Sciatic nerve (tissue), 2 donors: Measurements from ENCODE around the gene SHROOM3. TPM values are rescaled to one million over a fixed set of nuclear protein-coding genes. Genes with fewer than 3 reads are reported as not detected.
A peak's percentile ranks its signal among the peaks of the same experiment; 100 is the strongest.

Experiments used
- ATAC-seq: fragments of 200-7000 bp; cut with Tn5 transposase; one replicate; pipeline ENCODE4 v1.9.1; 2020; ENCODE audit warnings: mild to moderate bottlenecking, moderate library complexity
- DNase-seq: peaks from one replicate; pipeline ENCODE4 v3.0.0-alpha.2; 2020; ENCODE audit warnings: low spot score
- intact Hi-C: fragments of 100-400 bp; cut with DNase I; formaldehyde crosslinking; loops from one replicate; pipeline ENCODE4 v1.14.2; 2022
- total RNA-seq: library from RNA; stranded (reverse); fragmentation: NEBNext Ultra II Directional; extraction: Animal tissue kit (Norgen Biotek cat#: 25700); gene quantifications from one replicate; pipeline ENCODE4 v1.2.1, GENCODE V29; 2021
- donor health status: DM: no; HTN: no; CAD: no.
- donor health status: DM: no; HTN: no; CAD: no.

SHROOM3 gene
- total RNA-seq, 1 donor from 2014 or later, result 46.2 TPM

DNA sequence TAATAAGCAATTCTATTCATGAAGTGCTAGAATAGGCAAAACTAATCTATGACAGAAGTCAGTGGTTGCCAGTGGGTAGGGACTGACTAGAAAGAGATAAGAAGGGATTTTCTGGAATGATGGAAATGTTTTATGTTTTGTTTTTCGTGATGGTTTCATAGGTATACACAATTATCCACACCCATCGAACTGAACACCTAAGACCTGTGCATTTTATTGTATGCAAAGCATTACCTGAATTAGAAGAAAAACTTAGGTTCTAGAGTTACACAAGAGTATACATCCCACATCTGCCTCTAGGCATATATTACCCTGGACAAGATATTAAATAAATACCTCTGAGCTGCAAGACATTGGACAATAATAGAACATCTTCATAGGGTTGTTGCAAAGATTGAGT is 257.7 kb downstream of the SHROOM3 start:
- DNase-seq, result no peak
- no peak for ATAC-seq
- intact Hi-C loops, result no loop called here

DNA sequence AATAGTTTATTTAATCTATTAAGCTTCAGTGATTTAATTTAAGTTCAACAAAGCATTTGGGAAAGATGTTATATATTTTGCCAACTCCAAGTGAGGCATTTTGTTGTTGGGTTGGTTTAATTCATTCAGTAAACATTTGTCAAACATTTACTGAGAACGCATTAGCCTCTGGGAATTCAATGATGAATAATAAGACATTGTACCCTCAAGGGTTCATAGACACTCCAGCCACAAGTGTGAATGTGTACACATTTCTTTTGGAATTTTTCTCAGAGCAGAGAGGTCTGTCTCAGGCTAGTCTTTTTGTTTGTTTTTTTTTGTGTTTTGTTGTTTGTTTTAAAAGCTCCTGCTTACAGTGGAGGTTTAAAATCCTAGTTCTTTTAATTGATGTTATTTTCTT is 259.0 kb downstream of the SHROOM3 start:
- DNase-seq (no peak), ATAC-seq (no peak)
- intact Hi-C loops, result no loop called here

DNA sequence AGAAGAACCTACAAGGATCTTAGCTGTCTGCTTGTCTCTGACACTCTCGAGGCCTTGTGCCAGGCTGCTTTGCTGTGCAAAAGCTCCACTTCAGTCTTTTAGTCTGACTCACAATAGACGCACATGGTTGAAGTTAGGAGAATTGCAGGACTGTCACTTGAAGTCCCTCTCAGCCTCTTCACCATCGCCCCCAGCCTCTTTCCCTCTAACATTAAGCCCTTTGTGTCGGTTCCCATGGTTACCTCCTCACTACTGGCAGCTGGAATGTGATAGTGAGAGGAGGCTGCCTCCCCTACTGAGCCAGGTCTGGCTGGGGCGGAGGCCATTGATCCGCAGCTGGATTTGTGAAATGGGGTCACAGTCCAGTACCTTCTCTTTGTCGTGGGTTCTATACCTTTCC is 261.1 kb downstream of the SHROOM3 start:
- DNase-seq (no peak), ATAC-seq (no peak)
- intact Hi-C loops, result no loop called here

DNA sequence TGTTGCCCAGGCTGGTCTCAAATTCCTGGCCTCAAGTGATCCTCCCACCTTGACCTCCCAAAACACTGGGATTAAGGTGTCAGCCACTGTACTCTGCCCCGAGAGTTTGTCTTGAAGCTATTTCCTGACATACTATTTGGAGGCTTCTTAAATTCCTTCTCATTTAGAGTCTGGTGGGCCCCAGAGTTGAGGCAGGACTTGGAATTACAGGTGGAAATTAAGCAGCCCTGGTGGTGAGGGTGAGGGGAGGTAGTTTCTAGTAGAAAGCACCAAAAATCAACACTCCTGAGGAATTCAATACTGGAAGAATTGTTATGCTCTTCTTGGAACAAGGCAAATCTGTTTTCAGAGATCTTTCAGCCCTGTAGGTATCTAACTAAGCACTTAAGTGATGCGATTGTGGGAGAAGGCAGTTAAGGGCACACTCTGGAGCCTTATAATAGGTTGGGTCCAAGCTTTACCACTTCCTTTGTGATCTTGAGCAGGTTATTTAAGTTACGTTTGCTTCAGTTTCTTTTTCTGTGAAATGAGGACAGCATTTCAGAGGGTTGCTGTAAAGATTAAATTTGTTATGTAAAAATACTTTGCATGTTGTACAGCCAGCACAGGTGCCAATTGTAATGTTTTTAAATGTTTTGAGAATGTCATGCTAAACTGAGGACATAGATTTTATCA is 262.2 kb downstream of the SHROOM3 start:
- no peak for DNase-seq
- intact Hi-C loops, result no loop called here
- ATAC-seq, result no peak

DNA sequence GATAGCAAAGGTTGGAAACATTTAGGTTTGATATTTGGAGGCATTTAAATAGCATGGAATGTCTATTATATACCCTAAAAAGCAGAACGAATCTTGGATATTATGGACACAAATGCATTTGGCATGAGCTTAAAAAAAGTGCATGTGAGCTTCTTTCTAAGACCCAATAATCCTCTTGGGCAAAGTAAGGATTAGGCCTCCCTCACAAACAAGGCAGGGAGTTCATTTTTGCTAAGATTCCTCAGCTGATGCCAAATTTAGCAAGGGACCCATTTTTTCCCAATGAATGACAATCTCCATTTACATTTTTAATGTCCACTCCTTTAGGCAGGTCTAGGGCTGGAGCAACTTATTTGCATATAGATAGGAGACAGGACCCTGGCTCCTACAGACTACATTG is 263.1 kb downstream of the SHROOM3 start:
- ATAC-seq (no peak), DNase-seq (no peak)
- intact Hi-C loops, result no loop called here

DNA sequence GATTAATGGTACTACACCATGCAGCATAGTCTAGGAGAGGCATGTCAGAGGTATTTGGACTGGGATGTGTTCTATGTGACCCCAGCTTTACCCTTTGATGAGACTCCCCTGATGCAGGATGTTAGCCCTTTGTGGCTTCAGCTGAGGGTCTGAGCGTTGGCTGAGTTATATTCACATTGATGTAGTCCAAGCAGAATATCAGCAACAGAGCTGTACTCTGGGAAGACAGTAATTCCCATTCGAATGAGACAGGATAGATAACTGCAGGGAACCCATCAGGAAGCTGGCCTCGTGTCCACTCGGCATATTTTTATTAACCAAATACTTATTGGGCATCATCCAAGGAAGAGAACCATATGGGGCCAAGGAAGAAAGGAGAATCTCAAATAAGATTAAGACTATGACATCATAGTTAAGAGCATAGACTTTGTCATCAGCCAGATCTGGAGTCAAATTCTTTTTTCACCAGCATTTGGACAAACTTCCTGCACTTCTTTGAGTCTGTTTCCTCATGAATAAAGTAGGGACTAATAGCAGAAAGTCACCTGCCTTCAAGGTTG is 264.8 kb downstream of the SHROOM3 start:
- DNase-seq, result no peak
- no peak for ATAC-seq
- intact Hi-C loops, result no loop called here

DNA sequence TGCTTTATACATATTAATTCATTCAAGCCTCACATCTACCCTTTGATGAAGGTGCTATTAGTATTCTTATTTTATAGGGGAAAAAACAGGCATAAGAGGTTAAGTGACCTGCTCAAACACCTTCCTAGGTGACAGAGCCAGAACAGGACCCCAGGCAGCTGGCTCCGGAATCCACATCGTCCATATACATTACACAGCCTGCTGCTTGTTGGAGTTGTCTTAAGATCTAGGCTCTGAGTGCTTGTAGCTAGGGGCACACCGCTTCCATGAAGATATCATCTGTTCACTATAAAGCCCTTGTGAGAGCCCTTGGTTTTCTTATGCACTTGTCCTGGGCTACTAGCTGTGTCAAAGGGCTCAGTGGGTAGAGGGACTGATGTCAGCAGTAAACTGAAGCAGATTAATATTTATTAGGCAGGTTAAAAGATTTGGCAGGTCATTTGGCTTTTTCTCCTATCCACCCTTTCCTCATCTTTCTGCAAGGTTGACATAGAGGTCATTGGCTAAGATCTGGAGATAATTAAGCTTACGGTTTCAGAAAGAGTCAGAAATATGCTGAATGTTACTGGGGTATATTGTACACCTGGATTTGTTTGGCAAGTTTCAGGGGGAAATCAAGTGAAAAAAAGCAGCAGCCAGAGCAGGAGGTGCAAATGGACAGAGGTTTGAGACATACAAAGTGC is 267.6 kb downstream of the SHROOM3 start:
- intact Hi-C loops, result no loop called here
- DNase-seq (no peak), ATAC-seq (no peak)

DNA sequence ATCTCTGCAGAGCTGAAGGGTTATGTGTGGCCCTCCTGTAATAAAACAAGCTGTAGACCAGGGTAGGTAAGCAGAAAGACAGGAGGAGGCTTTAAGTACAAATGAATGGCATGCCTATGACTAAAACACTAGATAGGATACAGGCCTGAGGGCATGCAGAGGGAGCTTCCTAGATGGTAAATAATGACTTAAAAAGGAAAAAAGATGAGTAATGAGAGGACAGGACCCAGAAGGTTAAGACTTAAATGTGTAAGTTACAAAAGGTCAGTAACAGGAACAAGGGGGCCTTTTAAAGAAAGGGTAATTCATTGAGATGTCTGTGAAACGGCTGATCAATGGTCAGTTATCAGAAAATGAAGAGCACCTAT is 268.1 kb downstream of the SHROOM3 start:
- intact Hi-C loops, result no loop called here
- ATAC-seq, result no peak
- no peak for DNase-seq

DNA sequence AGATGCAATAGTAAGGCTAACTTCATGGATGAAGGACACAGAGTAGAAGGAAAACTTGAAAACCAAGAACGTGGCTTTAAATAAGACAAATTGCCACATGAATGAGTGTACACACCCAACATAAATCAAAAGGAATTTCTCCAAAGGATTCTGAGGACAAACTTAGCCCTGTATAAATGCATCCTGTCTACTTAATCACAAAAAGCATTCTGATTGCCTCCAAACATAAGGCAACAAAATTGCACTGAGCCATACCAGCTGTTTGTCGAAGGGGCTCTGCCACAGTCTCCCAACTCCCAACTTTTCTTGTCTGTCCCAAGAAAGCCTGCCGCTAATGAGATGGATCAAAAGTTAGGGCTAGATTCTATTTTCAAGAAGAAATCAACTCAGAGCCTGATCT is 268.6 kb downstream of the SHROOM3 start:
- DNase-seq (no peak), ATAC-seq (no peak)
- intact Hi-C loops, result no loop called here

DNA sequence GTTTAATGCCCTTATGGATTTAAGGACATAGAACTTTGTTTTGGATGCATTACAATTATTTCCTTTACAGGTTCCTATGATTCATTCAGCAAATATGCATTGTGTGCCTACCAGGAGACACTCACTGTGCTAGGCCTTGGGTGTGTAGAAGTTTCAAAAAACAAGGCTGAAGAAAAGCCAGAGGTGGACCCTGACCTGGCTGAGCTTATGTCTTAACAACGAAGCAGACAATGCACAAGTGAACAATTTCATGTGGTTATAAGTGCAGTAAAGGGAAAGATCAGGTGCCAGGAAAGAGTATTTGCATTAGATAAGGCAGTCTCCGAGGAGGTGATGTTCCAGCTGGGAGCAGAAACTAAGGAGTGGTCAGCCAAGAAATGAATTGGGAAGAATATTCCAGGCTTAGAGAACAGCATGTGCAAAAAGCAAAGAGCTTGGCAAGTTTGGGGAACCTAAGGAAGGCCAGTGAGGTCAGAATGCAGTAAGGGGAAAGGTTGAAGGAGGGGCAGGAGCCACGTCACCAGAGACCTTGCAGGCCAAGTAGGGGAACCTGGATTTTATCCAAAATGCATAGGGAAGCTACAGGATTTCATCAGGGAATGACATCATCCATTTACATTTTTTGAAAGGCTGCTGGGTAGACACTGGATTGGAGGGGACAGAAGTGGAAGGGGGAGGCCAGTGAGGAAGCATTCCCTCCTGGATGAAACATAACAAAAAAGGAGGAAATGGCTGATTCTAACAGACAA is 269.3 kb downstream of the SHROOM3 start:
- DNase-seq (no peak), ATAC-seq (peak; percentile 21)
- intact Hi-C loops, result no loop called here

DNA sequence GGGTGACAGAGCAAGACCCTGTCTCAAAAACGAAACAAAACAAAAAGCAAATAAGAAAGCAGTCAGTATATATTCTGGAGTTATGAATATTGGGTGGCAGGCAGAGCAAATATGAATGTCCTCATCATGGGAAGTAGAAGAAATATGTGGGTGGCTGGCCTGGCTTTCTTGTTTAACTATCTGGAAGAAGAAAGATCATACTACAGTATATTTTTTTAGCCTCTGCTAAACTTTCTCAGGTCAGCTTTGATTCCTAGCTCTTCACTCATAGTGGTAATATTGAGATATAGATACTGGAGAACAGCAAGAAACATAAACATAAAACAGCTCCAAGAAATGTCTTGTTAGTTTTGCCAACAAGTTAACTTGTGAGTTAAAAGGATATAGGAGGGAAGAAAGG is 270.4 kb downstream of the SHROOM3 start:
- DNase-seq (no peak), ATAC-seq (no peak)
- intact Hi-C loops, result no loop called here

DNA sequence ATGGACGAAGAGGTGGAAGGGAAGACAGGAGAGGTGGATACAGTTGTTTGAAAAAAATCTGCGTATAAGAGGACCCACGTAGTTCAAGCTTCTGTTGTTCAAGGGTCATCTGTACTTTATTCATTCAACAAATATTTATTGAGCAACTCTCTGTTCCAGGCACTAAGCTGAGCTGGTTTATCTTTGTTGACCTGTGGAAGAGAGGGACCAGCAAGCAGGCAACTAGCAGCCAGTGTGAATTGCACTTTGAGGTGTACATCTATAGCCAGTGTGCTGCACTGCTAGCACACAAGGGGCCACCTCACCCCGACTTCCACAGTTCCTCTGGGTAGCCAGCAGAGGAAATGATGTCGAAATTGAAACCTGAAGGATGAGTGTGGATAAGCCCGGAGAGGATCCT is 271.6 kb downstream of the SHROOM3 start:
- ATAC-seq, result no peak
- intact Hi-C loops, result no loop called here

DNA sequence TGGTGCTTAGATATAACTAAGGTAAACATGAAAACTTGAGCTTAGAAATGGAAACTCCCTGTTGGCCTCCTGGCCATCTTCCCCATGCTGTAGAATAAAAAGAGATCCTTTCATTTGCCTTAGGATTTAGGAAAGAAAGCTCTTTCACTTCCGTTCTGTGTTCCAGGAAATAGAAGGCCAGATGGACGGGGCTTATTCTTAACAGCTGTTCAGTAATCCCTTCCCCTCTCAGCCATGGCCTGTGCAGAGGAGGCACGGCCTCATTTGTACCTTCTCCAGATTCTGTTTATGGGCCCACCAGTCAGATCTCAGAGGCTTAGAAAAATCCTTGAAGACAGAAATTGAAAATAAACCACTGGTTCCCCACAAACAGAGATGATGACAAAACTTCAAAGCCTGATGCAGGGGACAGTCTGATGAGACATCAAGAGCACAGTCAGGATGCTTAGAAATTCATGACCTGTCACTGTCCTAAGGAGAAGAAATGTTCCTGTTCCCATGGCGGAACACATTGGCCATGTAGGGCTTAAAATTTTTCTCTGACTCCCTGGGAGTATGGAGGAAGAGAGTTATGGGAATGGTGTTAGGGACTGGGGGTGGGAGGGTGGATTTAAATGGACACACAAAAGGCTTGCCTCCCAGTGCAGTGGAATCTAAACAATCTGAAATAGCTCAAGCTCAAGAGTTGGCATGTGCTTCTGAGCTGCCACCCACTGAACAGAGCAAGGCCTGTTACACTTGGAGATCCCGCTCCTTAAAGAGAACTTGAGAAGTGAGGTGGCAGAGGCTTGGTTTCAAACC is 274.1 kb downstream of the SHROOM3 start:
- intact Hi-C loops, result no loop called here
- DNase-seq, result no peak
- peak; percentile 42 for ATAC-seq

More for the DNA sequence above, 271.6 kb downstream of the SHROOM3 start:
- no peak for DNase-seq

DNA sequence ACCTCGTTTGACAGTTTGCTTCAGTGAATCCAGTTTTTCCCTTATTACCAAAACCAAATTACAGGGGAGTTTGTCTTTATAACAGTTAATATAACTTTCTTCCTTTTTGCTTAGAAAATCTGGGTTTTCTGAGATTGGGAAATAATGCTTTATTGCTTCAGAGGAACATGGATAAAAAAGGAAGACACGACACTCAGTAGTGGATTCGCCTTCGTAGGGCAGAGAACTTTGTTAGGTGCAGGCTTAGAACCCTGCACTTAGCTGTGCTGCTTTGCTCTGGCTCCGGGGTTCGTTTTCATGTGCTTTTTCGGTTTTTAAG is 274.7 kb downstream of the SHROOM3 start:
- DNase-seq (no peak), ATAC-seq (no peak)
- intact Hi-C loops, result no loop called here

DNA sequence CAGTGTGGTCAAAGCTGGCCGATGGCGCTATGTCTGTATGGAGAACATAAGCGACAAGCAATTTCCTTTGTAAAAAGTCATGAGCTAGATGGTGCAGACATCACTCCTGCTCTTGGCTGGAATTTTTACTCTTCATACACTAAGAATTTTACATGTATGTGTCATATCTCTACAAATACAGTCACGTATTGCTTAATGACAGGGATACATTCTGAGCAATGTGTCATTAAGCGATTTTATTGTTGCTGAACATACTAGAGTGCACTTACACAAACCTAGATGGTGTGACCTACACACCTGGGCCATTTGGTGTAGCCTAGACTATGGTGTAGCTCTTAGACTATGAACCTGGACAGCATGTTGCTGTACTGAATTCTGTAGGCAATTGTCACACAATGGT is 277.5 kb downstream of the SHROOM3 start:
- DNase-seq (no peak), ATAC-seq (no peak)
- intact Hi-C loops, result no loop called here

DNA sequence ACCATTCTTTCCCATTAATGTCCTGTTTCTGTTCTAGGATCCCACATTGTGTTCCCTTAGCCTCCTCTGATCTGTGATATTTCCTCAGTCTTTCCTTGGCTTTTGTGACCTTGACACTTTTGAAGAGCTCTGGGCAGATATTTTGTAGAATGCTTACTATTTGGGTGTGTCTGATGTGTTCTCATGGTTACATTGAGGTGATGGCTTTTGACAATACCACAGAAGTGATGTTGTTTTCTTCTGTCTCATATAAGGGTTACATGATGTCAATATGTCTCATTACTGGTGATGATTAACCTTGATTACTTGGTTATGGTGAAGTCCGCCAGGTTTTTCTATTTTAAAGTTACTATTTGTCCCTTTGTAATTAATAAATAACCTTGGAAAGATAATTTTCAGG is 279.2 kb downstream of the SHROOM3 start:
- intact Hi-C loops, result no loop called here
- DNase-seq (no peak), ATAC-seq (no peak)

DNA sequence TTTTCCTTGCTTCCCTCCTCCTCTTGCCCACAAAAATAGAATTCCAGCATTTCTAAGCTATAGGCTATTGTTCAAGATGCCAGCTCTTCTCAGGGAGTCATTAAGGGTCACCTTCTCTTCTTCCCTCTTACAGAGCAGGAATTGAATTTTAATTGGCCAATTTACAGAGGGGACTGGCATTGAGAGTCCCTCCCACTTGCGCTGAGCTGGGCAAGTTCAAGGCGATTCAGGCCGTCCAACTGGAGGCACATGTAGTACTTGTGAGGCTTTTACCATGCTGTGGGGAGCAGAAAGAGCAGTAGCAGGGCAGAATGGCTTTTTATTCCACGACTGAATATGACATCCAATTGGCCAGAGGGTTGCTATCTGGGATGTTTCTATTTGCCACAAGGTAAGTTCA is 281.0 kb downstream of the SHROOM3 start:
- peak; percentile 57 for ATAC-seq
- intact Hi-C loops, result no loop called here
- DNase-seq, result no peak

DNA sequence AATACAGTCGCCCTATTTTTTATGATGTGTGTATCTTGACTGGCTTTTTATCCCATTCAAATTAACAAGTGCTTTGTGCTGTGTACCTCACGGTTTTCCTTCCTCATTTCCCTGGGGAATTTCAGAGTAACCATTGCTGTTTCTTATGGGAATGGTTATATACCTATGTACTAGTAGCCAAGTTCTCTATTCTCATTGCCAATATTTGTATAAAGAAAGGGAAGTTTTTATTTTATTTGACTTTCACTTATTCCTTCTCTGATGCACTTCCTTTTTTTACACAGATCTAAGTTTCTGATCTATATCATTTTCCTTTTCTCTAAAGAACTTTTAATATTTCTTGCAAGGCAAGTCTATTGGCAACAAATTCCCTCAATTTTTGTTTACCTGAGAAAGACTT is 281.6 kb downstream of the SHROOM3 start:
- DNase-seq, result no peak
- intact Hi-C loops, result no loop called here
- no peak for ATAC-seq

DNA sequence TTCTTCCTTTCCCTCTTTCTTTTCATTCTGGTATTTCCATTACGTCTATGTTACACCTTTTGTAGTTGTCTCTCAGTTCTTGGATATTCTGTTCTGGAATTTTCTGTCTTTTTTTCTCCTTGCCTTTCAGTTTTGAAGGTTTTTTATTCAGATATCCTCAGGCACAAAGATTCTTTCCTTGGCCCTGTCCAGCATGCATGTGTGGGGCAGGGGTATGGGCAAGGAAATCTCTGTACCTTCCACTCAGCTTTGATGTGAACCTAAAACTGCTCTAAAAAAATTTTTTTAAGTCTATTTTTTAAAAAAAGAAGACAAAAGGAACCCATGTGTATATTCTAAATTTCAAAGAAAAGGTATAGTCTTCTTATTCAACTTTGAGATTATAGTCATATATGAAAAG is 282.4 kb downstream of the SHROOM3 start:
- no peak for ATAC-seq
- DNase-seq, result no peak
- intact Hi-C loops, result no loop called here

DNA sequence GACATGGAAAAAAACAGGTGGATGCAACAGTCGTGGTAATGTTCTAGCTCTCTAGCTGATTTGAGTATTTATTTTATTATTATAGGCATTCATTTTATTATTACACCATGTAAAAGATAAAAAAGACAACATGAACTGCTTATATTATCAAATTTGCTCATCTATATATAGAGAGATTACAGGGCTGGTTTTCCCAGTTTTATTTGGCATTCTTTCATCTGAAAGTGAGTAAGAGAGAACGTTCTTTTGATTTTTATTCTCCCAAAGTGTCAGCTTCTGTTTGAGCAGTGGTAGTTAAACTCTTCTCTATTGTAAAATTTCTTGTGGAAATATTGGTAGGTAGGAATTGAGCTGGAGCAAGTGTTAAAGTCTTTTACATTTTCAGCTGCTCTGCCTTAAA is 283.0 kb downstream of the SHROOM3 start:
- no peak for ATAC-seq
- intact Hi-C loops, result no loop called here
- DNase-seq, result no peak
